ENCODE measurements around the gene KLHL29.
A peak's percentile ranks its signal among the peaks of the same experiment; 100 is the strongest.

Gene KLHL29

DNA sequence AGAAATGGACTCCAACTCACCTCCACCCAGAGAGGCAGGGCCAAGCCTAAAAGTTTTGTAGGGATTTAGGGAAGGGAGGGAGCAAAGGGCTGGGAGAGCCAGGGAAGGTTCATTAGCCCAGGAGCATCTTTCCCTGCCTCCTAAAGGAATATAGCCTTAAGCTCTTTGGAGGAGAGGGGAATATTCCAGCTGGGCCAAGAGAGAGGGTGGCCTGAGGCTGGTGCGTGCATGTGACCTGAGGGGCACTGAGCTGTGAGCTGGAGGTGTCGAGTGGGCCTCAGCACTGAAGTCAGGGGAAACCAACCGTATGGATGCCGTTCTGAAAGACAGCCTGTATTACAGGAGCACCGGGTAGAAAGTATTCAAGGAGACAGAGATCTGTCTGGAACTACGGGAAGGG, 112.6 kb downstream of the KLHL29 start:
- DNase-seq: no peak

DNA sequence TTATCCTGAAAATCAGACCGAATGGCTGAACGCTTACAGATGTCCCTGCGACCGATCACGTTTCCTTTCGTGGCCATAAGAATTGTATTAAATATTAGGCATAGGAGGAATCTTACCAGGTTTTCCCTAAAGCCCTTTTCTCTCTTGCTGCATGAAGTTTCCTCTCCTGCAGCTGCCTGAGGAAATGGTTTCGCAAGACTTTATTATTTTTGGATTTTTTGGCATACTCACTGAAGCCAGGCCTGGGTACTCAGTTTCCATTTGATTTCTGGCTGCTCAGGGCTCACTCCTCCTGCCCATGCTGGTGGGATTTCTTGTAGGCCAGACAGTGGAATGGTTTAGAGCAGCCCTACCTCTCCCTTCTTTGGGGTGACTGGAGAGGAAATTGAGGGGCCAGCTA, 114.0 kb downstream of the KLHL29 start:
- DNase-seq: peak; percentile 31

DNA sequence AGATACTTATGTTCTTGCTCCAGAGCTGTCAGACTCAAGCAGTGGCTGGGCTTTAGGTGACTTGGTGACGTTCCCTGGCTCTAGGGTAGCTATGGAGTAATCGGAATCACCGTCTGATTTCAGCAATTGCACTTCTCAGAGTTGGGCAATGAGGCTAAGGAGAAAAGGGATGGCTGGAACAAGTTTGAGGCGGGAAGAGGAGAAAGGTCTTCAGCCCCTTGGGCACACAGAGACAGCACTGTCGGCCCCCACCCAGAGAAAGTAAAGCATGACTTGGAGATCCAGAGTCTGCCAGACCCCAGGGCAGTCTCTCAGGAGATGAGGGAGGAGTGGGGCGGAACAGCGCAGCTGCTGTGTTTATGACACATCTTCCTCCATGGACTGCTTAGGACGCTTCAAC, 114.5 kb downstream of the KLHL29 start:
- no peak for DNase-seq

DNA sequence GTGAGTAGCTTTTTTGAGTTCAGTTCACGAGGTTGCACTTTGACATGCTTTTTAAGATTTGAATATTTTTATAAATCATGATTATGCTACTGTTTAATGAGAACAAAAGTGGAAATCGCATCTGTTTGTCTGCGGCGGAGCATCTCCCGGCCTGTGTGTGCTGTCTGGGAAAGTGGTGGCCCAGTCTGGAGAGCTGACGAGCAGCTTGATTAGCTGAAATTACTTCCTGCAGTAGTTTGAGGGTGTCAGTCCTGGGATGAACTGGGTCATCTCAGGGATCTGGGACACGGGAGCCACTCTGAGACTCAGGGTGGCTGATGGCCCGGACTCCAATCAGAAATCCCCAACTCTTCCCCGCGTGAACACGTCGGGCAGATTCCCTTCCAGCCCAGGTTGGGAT, 115.9 kb downstream of the KLHL29 start:
- no peak for DNase-seq

DNA sequence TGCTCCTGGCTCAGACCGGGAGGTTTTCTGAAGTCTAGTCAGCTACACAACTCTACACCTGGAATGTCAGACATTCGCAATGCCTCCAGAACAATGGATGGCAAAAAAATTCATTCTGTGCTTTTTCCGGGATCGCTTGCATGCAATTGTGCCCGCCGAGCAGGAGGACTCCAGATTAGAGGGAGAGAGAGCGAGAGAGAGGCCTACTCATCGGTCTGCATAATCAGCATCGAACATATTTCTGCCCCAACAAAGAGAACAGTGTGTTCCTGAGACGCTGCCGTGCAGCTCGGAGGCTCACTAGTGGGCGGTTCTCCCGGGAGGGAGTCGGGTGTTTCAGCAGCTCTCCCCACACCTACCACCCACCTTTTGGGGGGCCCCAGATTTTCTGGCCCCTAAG, 117.1 kb downstream of the KLHL29 start:
- DNase-seq: no peak

DNA sequence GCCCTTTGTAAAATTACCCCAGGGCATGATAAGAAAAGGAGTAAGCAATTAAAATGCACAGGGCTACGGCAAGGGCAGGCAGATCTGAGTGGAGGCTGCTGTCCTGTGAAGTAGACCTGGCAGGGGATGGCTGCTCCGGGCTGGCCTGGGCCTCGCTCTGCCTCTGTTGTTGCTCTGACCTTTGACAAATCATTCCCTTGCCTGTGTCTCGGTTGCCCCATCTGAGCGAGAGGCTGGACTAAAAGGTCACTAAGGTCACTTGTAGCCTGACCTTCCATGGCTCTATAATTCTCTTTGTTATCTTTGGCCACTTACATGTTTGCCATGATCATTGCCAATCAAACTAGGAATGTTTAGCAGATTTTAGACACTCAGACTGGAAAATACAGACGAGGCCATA, 118.1 kb downstream of the KLHL29 start:
- DNase-seq: no peak

DNA sequence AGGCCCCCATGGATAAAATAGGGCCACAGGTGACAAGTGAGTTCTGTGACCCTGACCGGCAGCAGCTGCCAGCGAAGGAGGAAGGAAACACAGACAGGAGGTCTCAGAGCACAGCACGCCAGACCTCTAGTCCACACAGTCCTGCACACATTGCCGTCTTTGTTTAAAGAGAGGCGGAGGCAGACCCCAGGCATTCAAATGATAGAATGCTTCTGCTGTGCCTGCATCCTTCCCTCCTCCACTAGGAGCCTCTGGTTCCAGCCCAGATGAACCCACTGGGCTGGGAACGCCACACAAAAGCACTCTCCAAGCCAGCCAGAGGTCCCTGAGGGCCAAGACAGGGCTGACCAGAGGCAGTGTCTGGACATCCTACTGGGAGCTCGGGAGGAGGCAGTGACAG, 118.7 kb downstream of the KLHL29 start:
- no peak for DNase-seq

DNA sequence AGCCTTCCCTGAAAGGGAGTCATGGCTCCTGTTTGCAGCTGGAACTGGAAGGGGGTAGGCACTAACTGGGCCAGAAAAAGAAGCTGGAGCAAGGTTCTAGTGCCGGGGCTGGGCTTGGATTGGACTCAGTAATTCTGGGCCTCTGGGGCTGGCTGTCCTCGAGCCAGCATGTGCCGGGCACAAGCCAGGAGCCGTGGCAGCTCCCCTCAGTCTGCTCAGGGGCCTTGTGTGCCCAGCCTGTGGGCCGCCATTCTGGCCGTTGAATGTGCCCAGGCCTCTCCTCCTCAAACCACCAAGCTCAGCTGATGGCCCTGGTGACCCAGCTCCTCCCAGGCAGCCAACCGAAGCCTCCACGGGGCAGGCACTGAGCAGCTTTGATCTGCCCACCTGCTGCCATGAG, 119.6 kb downstream of the KLHL29 start:
- no peak for DNase-seq

DNA sequence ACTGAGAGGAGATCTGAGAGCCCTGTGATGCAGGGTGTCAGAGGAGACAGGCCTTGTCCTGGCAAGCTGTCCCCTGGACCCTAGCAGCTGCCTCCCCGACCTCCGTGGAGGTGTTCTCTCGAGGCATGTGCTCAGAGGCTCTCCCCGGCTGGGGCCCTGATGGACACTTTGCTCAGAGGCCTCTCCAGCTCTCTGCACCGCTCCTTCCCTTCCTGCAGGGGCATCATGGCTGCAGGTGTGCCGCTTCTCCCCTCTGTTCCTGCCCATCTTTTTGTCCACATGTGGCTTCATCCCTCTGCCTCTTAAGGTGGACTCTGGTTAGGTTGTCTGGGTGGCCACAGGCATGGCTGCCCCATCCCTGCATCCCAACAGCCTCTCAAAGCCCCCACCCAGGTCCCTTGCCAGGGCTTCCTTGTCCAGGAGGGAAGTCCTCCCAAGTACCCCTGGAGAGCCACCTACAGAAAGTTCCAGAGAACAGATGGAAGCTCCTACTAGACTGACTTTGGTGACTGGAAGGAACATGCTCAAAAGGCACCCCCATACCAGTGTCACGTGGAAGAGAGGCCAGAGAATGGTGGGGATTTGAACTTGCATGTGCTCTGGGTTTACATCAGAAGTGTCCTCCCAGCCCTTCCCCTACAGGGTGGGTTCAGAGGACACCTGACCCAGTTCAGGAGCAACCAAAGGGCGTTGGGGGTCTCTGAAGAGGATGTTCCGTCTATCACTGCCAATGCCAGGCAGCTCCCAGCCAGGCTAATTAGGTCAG, 120.4 kb downstream of the KLHL29 start:
- DNase-seq: no peak

DNA sequence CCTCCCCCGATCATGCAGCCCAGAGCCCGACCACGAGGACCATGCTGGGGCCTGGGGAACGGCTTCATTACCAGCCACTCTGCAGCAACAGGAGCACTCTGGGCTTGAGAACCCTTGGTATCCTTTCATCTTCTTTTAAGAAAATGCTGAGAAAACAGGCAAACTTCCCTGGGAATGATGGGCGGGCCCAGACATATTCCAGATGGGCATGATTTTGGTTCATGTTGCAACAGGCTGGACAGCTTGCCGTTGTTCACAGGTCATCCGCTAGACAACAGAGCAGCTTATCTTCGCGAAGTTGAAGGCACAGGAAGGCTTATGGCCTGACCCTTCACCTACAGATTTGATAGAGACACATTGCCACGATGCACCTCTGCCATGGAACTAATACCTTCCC, 121.0 kb downstream of the KLHL29 start:
- no peak for DNase-seq

DNA sequence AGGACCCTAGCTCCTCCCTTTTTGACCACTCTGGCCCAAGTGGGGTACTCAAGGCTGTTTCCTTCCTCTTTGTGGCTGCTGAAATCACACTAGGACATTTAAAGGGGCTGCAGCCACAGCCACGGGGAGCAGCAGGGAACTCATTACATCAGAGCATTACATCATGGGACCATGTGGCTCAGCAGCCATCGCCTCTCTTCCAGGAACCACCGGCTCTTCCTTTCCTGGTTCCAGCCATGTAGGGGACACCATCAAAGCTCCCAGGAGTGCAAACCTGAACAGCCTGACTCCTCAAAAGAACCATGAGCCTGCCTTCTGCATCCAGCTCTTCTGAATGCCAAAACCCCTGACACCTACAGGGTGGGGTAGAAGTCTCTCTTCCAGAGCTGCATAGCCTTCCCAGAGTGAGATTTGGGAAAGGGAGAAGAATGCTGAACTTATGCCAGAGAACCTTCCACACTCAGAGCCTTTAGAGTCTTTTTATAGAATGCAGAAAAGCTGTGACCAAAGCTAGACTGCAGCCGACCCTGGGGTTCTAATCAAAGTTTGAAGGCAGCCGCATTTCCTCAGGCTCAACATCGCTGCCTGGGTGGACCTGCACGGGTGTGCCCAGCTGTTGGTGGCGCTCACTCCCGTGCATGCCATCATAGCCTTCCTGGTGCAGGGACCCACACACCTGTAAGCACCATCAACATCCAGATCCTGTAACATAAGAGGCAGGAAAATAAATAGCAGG, 121.7 kb downstream of the KLHL29 start:
- no peak for DNase-seq

DNA sequence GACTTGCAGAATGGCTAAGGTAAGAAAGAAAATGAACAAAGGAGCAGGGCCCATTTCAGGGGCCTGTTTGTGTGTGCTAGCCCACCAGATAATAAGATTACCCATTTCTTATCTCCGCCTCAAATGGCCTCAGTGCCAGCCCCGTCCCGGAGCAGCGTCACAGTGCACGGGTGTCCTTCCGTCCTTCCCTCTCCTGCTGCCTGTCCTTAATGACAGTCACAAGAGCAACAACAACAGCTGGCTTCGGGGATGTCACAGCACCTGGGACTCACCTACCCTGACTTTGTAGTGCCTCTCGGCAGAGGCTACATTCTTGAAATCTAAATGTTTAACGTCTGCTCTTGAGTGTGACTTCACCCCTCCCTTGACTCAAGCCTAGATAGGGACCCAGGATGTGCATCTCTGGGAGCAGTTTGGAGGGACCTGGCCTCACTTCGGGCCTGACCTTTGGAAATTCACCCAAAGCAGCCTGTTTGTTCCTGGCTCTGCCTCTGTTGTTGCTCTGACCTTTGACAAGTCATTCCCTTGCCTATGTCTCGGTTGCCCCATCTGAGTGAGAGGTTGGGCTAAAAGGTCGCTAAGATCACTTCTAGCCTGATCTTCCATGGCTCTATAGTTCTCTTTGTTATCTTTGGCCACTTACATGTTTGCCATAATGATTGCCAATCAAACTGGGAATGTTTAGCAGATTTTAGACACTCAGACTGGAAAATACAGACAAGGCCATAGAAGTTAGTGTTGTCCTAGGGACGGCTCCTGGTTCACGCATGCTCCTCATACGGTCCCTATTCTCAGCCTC, 122.5 kb downstream of the KLHL29 start:
- no peak for DNase-seq

DNA sequence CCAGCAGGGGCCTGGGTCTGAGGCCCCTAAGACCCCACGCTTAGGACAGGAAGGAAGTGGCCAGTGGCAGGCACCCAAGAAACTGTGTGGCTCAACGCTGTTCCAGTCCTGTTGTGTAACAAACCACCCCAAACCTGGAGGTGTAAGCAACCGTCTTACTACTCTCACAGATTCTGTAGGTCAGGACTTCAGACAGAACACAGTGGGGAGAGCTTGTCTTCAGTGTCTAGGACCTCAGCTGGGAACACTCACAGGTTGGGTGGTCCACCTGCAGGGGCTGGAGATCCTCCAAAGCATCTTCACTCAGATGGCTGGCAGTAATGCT, 123.0 kb downstream of the KLHL29 start:
- no peak for DNase-seq

DNA sequence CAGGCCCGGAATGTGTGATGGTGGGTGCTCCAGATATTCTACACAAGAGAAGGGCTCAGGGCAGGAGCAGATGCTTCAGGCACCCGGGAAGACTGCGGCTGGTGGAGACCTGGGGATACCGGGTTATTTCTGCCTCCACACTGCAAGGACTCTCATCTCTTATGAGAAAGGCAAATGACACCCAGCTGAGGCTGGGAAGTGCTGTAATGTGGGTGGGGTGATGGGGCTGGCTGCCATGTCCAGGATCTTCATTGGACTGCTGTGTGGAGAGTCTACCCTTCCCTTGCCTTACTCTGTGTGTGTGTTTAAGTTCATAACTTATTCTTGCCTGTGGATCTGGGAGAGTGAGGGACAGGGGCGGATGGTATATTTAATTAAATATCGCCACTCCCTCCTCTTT, 124.1 kb downstream of the KLHL29 start:
- DNase-seq: no peak

DNA sequence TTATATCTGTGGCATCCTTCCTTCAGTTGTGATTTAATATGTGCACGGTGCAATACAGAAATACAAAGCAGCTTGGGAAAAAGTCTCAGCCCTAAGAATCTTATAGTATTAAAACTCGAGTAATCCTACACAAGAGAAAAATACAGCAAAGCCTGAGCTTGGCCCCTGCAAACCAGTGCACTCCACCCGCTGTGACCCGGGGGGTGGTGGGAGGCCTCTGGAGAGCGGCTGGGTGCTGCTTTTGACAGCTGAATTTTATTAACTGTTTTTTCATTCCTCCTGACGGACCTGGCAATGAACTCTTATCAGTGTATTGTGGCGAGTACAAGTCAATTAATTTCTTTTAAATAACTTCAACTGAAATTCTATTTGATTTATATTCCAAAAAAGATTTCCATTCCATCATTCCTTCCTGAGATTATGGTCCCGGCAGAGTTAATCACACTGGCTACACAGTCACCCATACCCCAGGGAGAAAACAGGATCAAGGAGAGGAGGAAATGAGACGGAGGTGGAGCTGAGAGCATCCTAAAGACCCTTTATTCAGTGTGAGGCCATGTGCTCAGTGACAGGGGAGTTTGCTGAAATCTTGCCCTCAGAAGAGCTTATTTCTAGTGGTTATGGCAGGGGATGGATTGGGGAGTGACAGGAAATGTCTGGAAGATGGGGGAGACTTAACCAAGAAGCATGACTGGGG, 124.8 kb downstream of the KLHL29 start:
- DNase-seq: no peak

DNA sequence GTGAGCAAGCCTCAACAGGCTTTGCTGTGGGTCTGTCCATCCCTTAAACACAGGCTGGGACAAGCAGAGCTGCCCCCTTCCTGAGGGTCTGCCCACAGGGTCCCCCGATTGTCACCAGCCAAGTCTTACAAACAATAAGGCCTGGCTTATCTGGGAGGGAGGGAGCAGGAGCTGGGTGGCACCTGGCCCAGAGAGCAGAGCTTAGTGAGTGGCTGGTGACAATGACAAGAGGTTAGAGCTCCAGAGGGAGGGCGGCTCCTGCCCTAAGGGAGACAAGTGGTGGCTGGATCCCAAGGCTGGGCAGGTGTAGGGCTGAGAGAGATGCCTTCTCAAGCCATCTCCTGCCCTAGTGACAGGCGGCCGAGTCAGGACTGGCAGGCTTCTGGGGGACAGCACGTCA, 125.5 kb downstream of the KLHL29 start:
- DNase-seq: no peak

DNA sequence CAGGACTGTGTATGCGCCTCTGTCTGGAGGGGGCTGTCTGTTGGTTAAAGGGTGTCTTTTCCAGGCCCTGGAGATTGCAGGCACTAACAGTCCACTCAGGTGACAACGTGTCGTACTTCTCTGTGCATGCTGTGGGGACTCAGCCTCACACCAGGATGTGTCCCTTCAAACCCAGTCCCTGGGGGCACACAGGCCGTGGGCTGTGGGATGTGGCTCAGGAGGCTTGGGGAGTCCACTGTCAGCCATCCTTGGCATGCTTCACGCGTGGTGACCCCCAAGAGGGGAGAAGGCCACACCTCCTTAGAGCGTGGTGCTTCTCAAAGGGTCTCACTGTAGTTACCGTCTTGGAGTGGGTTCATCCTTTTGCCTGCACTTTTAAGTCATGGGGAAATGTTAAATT, 127.8 kb downstream of the KLHL29 start:
- no peak for DNase-seq

DNA sequence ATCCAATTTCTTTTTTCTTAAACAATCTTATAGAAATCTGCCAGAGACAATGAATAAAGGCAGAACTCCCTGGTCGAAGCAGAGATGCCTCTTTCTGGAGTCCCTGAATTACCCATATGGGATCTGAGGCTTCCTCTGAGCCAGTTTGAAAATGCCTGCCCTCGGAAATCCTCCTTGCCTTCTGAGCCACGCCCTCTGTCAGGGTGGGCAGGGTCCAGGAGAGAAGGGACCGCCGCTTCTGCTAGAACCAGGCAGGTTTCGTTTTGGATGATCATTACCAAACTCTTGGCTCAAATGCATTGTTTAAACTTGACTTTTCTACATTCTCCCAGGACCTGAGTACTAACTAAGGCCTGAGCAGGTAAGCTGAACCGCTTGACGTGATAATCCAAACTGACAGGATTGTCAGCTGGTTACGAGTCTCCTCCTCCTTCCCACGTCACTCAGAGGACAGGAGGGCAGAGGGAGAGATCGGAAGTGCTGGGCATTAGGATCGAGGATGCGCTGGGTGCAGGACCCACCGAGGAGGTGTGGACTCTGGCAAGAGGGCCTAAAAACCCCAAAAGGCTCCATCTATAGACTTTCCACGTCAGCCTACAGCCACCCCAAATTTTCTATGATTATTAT, 128.4 kb downstream of the KLHL29 start:
- DNase-seq: no peak

DNA sequence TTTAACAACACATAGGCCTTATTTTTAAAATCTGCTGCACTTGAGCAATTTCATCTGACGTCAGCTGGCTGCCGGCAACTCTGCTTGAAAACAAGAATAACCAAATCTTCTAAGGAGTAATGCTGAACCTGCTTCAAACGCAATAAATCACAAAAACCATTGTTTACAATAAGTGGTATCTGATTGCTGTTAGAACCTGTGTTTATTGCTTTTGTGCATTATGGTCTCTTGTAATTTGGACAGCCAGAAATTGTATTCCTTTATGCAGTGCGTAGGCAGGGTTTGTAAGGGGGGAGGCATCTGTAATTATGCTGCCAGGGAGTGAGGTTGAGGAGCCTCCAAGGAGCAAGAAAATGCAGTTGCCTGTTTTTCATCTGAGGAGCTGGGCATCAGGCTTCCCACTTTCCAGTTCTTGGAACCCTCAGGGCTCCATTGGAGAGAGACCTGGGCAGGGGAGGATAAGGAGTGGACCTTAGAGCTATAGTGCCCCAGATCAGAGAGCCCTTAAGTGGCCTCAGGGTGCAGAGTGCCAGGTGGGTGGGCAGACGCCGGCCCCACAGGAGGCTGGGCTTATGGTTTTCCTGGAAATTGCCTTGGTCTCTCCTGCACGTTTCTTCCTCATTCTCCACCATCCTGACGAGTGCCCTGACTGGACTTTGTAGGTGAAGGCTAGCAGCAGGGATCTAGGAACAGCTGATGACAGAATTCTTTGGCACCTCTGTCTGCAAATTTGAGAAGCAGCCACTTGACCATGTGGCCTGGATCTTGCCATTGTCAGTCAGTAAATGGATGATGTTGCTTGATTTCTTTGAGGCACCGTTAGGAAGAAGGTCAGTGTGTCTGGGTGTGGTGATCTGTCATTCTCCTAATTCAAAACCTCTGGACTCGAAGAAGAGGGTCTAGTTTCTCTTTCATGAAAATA, 129.2 kb downstream of the KLHL29 start:
- DNase-seq: no peak

DNA sequence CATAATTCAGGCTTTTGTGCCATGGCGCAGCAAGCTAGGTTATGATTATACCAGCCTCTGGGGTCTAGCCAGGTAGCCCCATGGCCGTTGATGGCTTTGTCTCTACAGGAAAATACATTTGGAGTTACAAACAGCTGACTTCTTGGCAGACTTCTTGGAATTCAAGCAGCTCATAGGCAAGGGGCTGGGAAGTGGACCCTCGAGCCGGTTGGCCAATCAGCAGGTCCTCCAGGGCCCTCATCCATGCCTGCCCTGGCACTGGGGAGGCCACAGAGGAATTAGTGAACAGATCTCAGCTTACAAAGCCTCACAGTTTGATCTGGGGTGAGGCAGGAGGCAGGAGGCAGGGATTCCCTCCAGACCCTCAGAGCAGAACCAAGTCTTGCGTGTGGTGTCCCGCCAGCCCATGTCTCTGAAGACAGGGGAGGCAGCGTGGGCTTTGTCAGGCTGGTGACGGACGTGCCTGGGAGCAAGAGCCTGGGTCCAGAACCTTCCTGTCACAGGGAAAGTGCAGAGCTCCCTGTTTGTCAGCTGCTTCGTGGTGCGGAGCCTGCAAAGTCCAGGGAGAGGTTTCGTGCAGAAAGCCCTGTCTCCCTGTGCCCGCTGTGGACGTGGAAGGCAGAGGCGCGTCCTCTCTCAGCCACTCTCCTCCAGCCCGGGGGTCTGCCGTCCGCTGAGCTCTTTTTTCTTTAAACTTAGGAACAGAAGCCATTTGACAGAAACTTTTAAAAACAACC, 131.7 kb downstream of the KLHL29 start:
- no peak for DNase-seq

All from HCEC 1CT (cell line).